ENCODE data around the gene ZNF722. TPM values are rescaled to one million over a fixed set of nuclear protein-coding genes. Genes with fewer than 3 reads are reported as not detected.
"Not testable (repeated sequence)": the region's sequence is repeated elsewhere in the genome, so short reads cannot be mapped to it uniquely, and the experiment has no call there.

ZNF722 gene
- total RNA-seq, result not detected

- Mint-ChIP-seq H3K4me1 (no peaks in the 10 kb centered on the region), H3K36me3 (ENCODE audit: low read depth) (no peaks in the 10 kb centered on the region), H3K9me3 (peaks cover 16% of the 10 kb centered on the region), H3K27me3 (no peaks in the 10 kb centered on the region), H3K4me3 (no peak within 1 kb of the TSS), H3K27ac (no peak within 1 kb of the TSS)
- DNase-seq, result no peak
- POLR2A ChIA-PET, result no interaction called here
- CTCF ChIA-PET, result no interaction called here
Observed at GRCh38 chr7:63998549-63998948, at the start of gene ZNF722. ZNF722 (plus strand) TSS chr7:63998849; CDS start chr7:63998962, 113 bp downstream.

GRCh38 chr7:63953181-63953580 lies 45.5 kb upstream of the ZNF722 start:
- ChIA-PET POLR2A (no interaction called here), CTCF (no interaction called here)
- no peak overlapping the region for H3K4me3 Mint-ChIP-seq
- H3K27me3 Mint-ChIP-seq, result no peaks in the 10 kb centered on the region
- H3K27ac Mint-ChIP-seq, result no peak overlapping the region
- H3K36me3 Mint-ChIP-seq (ENCODE audit: low read depth), result no peaks in the 10 kb centered on the region
- no peak for DNase-seq
- peaks cover 22% of the 10 kb centered on the region for H3K9me3 Mint-ChIP-seq
- no peaks in the 10 kb centered on the region for H3K4me1 Mint-ChIP-seq

DNA sequence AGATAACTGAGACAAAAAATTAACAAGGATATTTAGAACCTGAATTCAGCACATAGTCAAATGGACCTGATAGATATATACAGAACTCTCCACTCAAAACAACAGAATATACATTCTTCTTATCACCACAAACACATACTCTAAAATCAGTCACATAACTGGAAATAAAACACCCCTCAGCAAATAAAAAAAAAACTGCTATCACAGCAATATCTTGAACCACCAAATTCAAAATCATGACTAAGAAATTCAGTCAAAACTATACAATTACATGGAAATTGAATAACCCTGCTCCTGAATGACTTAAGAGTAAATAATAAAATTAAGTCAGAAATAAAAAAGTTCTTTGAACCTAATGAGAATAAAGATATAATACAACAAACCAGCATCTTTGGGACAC lies 30.0 kb upstream of the ZNF722 start:
- CTCF ChIA-PET, result no interaction called here
- Mint-ChIP-seq H3K27ac (no peak overlapping the region), H3K9me3 (peaks cover 11% of the 10 kb centered on the region), H3K4me3 (no peak overlapping the region), H3K36me3 (ENCODE audit: low read depth) (no peaks in the 10 kb centered on the region), H3K27me3 (no peaks in the 10 kb centered on the region), H3K4me1 (no peaks in the 10 kb centered on the region)
- POLR2A ChIA-PET, result no interaction called here
- DNase-seq, result no peak

- peaks cover 48% of the 10 kb centered on the region for H3K9me3 Mint-ChIP-seq
- POLR2A ChIA-PET; H3K4me3 Mint-ChIP-seq; H3K27me3 Mint-ChIP-seq; CTCF ChIA-PET; H3K27ac Mint-ChIP-seq; DNase-seq; H3K4me1 Mint-ChIP-seq; H3K36me3 Mint-ChIP-seq (ENCODE audit: low read depth): not testable (repeated sequence)
Observed at GRCh38 chr7:64015496-64015895, 16.8 kb downstream of the ZNF722 start.

DNA sequence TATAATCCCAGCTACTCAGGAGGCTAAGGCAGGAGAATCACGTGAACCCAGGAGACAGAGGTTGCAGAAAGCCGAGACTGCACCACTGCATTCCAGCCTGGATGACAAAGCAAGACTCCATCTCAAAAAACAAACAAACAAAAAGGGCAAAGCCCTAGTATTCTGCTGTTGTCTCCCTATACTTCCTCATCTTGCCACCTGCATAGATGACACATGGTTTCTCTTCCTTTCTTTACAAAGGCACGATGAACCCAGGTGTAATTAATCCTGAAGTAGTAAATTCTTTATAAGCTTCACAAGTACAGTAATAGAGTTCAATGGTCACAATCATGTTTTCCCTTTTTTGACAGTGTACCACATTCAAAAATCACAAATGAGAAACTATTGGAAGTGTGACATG lies 36.7 kb downstream of the ZNF722 start:
- DNase-seq, result no peak
- no peak overlapping the region for H3K27ac Mint-ChIP-seq
- peaks cover 46% of the 10 kb centered on the region for H3K9me3 Mint-ChIP-seq
- H3K4me1 Mint-ChIP-seq, result no peaks in the 10 kb centered on the region
- ChIA-PET CTCF (no interaction called here), POLR2A (no interaction called here)
- no peaks in the 10 kb centered on the region for H3K36me3 Mint-ChIP-seq (ENCODE audit: low read depth)
- H3K27me3 Mint-ChIP-seq, result no peaks in the 10 kb centered on the region
- H3K4me3 Mint-ChIP-seq, result no peak overlapping the region

GRCh38 chr7:64037095-64037494 lies 38.4 kb downstream of the ZNF722 start:
- H3K4me3 Mint-ChIP-seq, result no peak overlapping the region
- DNase-seq, result no peak
- no peaks in the 10 kb centered on the region for H3K4me1 Mint-ChIP-seq
- H3K27ac Mint-ChIP-seq, result no peak overlapping the region
- ChIA-PET POLR2A (no interaction called here), CTCF (no interaction called here)
- H3K27me3 Mint-ChIP-seq, result no peaks in the 10 kb centered on the region
- no peaks in the 10 kb centered on the region for H3K36me3 Mint-ChIP-seq (ENCODE audit: low read depth)
- peaks cover 37% of the 10 kb centered on the region for H3K9me3 Mint-ChIP-seq

- Mint-ChIP-seq H3K36me3 (ENCODE audit: low read depth) (no peaks in the 10 kb centered on the region), H3K4me3 (no peak within 1 kb of the TSS), H3K4me1 (no peaks in the 10 kb centered on the region), H3K27me3 (no peaks in the 10 kb centered on the region), H3K9me3 (peaks cover 32% of the 10 kb centered on the region), H3K27ac (no peak within 1 kb of the TSS)
- POLR2A ChIA-PET, result no interaction called here
- CTCF ChIA-PET, result no interaction called here
- DNase-seq, result no peak
Observed at GRCh38 chr7:64045301-64046040, 46.8 kb downstream of the ZNF722 start, which contains the start of gene ZNF727. ZNF727 (plus strand) TSS chr7:64045434; CDS start chr7:64045622, 188 bp downstream.

GRCh38 chr7:64046041-64046389 lies 47.4 kb downstream of the ZNF722 start:
- no peaks in the 10 kb centered on the region for H3K27me3 Mint-ChIP-seq
- DNase-seq, result no peak
- POLR2A ChIA-PET, result no interaction called here
- CTCF ChIA-PET, result no interaction called here
- no peaks in the 10 kb centered on the region for H3K36me3 Mint-ChIP-seq (ENCODE audit: low read depth)
- H3K4me1 Mint-ChIP-seq, result no peaks in the 10 kb centered on the region
- no peak overlapping the region for H3K4me3 Mint-ChIP-seq
- no peak overlapping the region for H3K27ac Mint-ChIP-seq
- peaks cover 32% of the 10 kb centered on the region for H3K9me3 Mint-ChIP-seq

Other genes with a start within 250 kb of the ZNF722 start
- gene ZNF727, start 46.6 kb downstream of the ZNF722 start, total RNA-seq, result not detected
- not detected for gene ZNF735, start 208.4 kb downstream of the ZNF722 start, total RNA-seq
- gene ZNF679, start 229.6 kb downstream of the ZNF722 start, total RNA-seq, result not detected